ENCODE measurements around the gene IL17A. TPM values are rescaled to one million over a fixed set of nuclear protein-coding genes. Genes with fewer than 3 reads are reported as not detected.

IL17A gene
- total RNA-seq, 1 experiment from 2014 or later, result not detected

DNA sequence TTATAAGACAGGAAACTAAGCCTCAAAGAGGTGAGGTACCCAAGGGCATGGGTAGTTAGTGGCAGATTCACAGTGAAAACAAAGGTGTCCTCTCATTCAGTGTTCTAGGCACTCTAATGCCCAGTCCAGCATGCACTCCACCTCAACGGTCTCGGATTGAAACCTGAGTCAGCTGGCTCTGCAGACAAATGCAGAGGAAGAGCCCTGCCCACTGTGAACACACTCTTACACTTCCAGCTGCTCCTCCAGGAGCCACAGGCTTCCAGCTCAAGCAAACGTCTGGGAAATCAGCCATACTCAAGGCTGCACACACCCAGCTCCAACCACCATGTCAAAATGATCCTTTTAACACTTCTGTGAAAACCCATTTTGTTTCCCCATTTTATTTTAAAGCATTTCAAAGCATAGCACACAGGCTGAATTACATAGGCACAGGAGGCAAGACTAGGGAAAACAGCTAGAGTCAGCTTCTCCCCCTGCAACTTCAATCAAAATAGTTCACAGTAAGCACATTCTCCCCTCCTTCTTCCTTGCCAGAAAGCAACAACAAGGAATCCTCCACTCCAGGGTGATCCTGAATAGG is 3.0 kb upstream of the IL17A start:
- no peak overlapping the region for H3K4me3 Mint-ChIP-seq
- ChIA-PET CTCF (interaction anchor here (0.7 to 1.5 kb wide), 5 partner anchors 10 to 480 kb away, joined by 3 read pairs; no protein-coding TSS in a partner anchor), POLR2A (interaction anchor here (0.5 kb wide), 1 partner anchor 30 kb away, joined by 4 read pairs; no protein-coding TSS in a partner anchor)
- H3K27me3 Mint-ChIP-seq (ENCODE audit: low read depth), result no peaks in the 10 kb centered on the region; the same call in 1 of the 2 replicates
- peaks cover 7% of the 10 kb centered on the region for H3K9me3 Mint-ChIP-seq
- DNase-seq (ENCODE audit: low spot score) (no peak), ATAC-seq (peak; percentile 43)
- H3K27ac Mint-ChIP-seq, result no peak overlapping the region
- H3K4me1 Mint-ChIP-seq, result peaks cover 23% of the 10 kb centered on the region
- no peaks in the 10 kb centered on the region for H3K36me3 Mint-ChIP-seq
- TF ChIP-seq, protein P1, sequence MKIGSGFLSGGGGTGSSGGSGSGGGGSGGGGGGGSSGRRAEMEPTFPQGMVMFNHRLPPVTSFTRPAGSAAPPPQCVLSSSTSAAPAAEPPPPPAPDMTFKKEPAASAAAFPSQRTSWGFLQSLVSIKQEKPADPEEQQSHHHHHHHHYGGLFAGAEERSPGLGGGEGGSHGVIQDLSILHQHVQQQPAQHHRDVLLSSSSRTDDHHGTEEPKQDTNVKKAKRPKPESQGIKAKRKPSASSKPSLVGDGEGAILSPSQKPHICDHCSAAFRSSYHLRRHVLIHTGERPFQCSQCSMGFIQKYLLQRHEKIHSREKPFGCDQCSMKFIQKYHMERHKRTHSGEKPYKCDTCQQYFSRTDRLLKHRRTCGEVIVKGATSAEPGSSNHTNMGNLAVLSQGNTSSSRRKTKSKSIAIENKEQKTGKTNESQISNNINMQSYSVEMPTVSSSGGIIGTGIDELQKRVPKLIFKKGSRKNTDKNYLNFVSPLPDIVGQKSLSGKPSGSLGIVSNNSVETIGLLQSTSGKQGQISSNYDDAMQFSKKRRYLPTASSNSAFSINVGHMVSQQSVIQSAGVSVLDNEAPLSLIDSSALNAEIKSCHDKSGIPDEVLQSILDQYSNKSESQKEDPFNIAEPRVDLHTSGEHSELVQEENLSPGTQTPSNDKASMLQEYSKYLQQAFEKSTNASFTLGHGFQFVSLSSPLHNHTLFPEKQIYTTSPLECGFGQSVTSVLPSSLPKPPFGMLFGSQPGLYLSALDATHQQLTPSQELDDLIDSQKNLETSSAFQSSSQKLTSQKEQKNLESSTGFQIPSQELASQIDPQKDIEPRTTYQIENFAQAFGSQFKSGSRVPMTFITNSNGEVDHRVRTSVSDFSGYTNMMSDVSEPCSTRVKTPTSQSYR (CRISPR knock-in tag; IDR thresholded peaks at IDR 0.05), result no peak
- no peak for TF ChIP-seq ATF1 (CRISPR knock-in tag; IDR thresholded peaks at IDR 0.05)
- TF ChIP-seq, protein P2, sequence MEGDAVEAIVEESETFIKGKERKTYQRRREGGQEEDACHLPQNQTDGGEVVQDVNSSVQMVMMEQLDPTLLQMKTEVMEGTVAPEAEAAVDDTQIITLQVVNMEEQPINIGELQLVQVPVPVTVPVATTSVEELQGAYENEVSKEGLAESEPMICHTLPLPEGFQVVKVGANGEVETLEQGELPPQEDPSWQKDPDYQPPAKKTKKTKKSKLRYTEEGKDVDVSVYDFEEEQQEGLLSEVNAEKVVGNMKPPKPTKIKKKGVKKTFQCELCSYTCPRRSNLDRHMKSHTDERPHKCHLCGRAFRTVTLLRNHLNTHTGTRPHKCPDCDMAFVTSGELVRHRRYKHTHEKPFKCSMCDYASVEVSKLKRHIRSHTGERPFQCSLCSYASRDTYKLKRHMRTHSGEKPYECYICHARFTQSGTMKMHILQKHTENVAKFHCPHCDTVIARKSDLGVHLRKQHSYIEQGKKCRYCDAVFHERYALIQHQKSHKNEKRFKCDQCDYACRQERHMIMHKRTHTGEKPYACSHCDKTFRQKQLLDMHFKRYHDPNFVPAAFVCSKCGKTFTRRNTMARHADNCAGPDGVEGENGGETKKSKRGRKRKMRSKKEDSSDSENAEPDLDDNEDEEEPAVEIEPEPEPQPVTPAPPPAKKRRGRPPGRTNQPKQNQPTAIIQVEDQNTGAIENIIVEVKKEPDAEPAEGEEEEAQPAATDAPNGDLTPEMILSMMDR (IDR thresholded peaks at IDR 0.05), result no peak

DNA sequence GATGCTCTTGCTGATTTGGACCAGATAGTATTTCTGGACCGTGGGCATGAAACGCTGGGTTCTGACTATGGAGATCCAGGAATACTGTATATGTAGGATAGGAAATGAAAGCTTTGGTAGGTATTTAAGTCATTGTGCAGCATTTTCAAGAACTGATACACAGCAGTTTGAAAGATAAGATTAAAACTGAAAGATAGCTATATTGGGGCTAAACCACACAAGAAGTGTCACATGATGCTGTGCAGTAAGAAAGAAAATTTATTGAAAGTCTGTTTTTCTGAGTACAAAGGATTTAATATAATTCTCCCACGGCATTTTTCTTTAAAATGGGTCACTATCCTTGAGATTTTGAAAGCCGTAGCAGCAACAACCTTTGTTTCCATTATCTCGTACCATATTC is 305 bp downstream of the IL17A start:
- no peak for ATAC-seq
- no peak overlapping the region for H3K4me3 Mint-ChIP-seq
- ChIA-PET POLR2A (no interaction called here), CTCF (no interaction called here)
- H3K4me1 Mint-ChIP-seq, result peaks cover 52% of the 10 kb centered on the region
- H3K27ac Mint-ChIP-seq, result no peak overlapping the region
- no peak for DNase-seq (ENCODE audit: low spot score)
- H3K27me3 Mint-ChIP-seq (ENCODE audit: low read depth), result peaks cover 6% of the 10 kb centered on the region
- peaks cover 3% of the 10 kb centered on the region for H3K36me3 Mint-ChIP-seq
- peaks cover 30% of the 10 kb centered on the region for H3K9me3 Mint-ChIP-seq
- TF ChIP-seq TEAD4 (CRISPR knock-in tag; IDR thresholded peaks at IDR 0.05), result no peak

DNA sequence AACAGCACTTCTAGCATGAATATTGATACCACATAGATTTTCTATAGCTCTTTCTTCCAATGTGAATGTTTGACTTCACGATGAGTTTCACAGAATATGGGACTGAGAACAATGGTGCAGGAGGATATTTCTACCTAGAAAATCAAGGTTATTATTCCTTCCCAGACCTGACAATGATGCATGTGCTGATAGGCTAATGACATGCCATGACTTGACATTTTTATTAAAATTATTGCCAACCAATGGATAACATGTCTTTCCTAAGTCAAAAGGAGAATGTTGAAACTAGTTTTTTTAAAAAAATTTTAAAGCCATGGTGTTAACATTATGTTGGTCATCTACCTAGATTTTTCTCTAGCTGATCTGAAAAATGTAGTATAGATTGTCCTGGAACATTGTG is 923 bp downstream of the IL17A start:
- ChIA-PET CTCF (no interaction called here), POLR2A (no interaction called here)
- Mint-ChIP-seq H3K4me1 (peaks cover 52% of the 10 kb centered on the region), H3K4me3 (no peak overlapping the region), H3K27ac (no peak overlapping the region), H3K27me3 (ENCODE audit: low read depth) (peaks cover 6% of the 10 kb centered on the region), H3K36me3 (peaks cover 6% of the 10 kb centered on the region), H3K9me3 (peaks cover 36% of the 10 kb centered on the region)
- ATAC-seq, result no peak
- DNase-seq (ENCODE audit: low spot score), result no peak
- TF ChIP-seq, protein P3, sequence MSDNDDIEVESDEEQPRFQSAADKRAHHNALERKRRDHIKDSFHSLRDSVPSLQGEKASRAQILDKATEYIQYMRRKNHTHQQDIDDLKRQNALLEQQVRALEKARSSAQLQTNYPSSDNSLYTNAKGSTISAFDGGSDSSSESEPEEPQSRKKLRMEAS (CRISPR knock-in tag; IDR thresholded peaks at IDR 0.05), result no peak
- TF ChIP-seq, protein P4, sequence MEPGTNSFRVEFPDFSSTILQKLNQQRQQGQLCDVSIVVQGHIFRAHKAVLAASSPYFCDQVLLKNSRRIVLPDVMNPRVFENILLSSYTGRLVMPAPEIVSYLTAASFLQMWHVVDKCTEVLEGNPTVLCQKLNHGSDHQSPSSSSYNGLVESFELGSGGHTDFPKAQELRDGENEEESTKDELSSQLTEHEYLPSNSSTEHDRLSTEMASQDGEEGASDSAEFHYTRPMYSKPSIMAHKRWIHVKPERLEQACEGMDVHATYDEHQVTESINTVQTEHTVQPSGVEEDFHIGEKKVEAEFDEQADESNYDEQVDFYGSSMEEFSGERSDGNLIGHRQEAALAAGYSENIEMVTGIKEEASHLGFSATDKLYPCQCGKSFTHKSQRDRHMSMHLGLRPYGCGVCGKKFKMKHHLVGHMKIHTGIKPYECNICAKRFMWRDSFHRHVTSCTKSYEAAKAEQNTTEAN (CRISPR knock-in tag; IDR thresholded peaks at IDR 0.05), result no peak
- TF ChIP-seq, protein P5, sequence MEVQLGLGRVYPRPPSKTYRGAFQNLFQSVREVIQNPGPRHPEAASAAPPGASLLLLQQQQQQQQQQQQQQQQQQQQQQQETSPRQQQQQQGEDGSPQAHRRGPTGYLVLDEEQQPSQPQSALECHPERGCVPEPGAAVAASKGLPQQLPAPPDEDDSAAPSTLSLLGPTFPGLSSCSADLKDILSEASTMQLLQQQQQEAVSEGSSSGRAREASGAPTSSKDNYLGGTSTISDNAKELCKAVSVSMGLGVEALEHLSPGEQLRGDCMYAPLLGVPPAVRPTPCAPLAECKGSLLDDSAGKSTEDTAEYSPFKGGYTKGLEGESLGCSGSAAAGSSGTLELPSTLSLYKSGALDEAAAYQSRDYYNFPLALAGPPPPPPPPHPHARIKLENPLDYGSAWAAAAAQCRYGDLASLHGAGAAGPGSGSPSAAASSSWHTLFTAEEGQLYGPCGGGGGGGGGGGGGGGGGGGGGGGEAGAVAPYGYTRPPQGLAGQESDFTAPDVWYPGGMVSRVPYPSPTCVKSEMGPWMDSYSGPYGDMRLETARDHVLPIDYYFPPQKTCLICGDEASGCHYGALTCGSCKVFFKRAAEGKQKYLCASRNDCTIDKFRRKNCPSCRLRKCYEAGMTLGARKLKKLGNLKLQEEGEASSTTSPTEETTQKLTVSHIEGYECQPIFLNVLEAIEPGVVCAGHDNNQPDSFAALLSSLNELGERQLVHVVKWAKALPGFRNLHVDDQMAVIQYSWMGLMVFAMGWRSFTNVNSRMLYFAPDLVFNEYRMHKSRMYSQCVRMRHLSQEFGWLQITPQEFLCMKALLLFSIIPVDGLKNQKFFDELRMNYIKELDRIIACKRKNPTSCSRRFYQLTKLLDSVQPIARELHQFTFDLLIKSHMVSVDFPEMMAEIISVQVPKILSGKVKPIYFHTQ (CRISPR knock-in tag; IDR thresholded peaks at IDR 0.05), result no peak
- TF ChIP-seq NFE2L1 (CRISPR knock-in tag; IDR thresholded peaks at IDR 0.05), result no peak
- TF ChIP-seq, protein P6, sequence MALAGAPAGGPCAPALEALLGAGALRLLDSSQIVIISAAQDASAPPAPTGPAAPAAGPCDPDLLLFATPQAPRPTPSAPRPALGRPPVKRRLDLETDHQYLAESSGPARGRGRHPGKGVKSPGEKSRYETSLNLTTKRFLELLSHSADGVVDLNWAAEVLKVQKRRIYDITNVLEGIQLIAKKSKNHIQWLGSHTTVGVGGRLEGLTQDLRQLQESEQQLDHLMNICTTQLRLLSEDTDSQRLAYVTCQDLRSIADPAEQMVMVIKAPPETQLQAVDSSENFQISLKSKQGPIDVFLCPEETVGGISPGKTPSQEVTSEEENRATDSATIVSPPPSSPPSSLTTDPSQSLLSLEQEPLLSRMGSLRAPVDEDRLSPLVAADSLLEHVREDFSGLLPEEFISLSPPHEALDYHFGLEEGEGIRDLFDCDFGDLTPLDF (CRISPR knock-in tag; IDR thresholded peaks at IDR 0.05), result no peak
- TF ChIP-seq, protein P7, sequence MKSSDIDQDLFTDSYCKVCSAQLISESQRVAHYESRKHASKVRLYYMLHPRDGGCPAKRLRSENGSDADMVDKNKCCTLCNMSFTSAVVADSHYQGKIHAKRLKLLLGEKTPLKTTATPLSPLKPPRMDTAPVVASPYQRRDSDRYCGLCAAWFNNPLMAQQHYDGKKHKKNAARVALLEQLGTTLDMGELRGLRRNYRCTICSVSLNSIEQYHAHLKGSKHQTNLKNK (CRISPR knock-in tag; IDR thresholded peaks at IDR 0.05), result no peak
